HG03095 (cell line): ENCODE results near the gene COL23A1.
"Not testable (repeated sequence)": the region's sequence is repeated elsewhere in the genome, so short reads cannot be mapped to it uniquely, and the experiment has no call there.

Experiments
- ATAC-seq: cut with Tn5 transposase; IDR thresholded peaks from one replicate; pipeline ENCODE4 v1.9.1; 2021; ENCODE audit warnings: moderate library complexity; ENCODE audit not compliant: unreplicated experiment

The COL23A1 gene

GRCh38 chr5:178257650-178258049 is 332.5 kb downstream of the COL23A1 start:
- no peak for ATAC-seq

GRCh38 chr5:178256746-178257145 is 333.4 kb downstream of the COL23A1 start:
- no peak for ATAC-seq

- ATAC-seq, result not testable (repeated sequence)
Measured at GRCh38 chr5:178253632-178254031, 336.6 kb downstream of the COL23A1 start.

GRCh38 chr5:178252258-178252657 is 337.9 kb downstream of the COL23A1 start:
- no peak for ATAC-seq

- ATAC-seq, result no peak
Measured at GRCh38 chr5:178250263-178250662, 339.9 kb downstream of the COL23A1 start.

GRCh38 chr5:178249191-178249989 is 340.8 kb downstream of the COL23A1 start:
- ATAC-seq, result no peak

GRCh38 chr5:178248750-178249149 is 341.4 kb downstream of the COL23A1 start:
- ATAC-seq, result no peak

GRCh38 chr5:178247481-178248456 is 342.4 kb downstream of the COL23A1 start:
- ATAC-seq, result no peak

- no peak for ATAC-seq
Measured at GRCh38 chr5:178246624-178247279, 343.4 kb downstream of the COL23A1 start.

- no peak for ATAC-seq
Measured at GRCh38 chr5:178245389-178245788, 344.8 kb downstream of the COL23A1 start.

GRCh38 chr5:178244576-178244975 is 345.6 kb downstream of the COL23A1 start:
- ATAC-seq, result no peak

- ATAC-seq, result no peak
Measured at GRCh38 chr5:178242416-178242815, 347.8 kb downstream of the COL23A1 start.

GRCh38 chr5:178241688-178242231 is 348.4 kb downstream of the COL23A1 start:
- ATAC-seq, result no peak

- no peak for ATAC-seq
Measured at GRCh38 chr5:178241231-178241663, 348.9 kb downstream of the COL23A1 start.

- ATAC-seq, result no peak
Measured at GRCh38 chr5:178240766-178241165, 349.4 kb downstream of the COL23A1 start.

GRCh38 chr5:178240341-178240741 is 349.9 kb downstream of the COL23A1 start:
- ATAC-seq, result no peak

- ATAC-seq, result not testable (repeated sequence)
Measured at GRCh38 chr5:178239626-178240301, 350.4 kb downstream of the COL23A1 start.

GRCh38 chr5:178238711-178239592 is 351.2 kb downstream of the COL23A1 start:
- ATAC-seq, result no peak

- no peak for ATAC-seq
Measured at GRCh38 chr5:178238313-178238635, 351.9 kb downstream of the COL23A1 start.
